Activated naive CD4-positive, alpha-beta T cell treated with anti-CD3 and anti-CD28 coated beads, Interleukin-2, amount 10 ng/mL, durations not matched to agents 7 days and 5 days (primary cell): Measurements from ENCODE around the gene JADE3.
A peak's percentile ranks its signal among the peaks of the same experiment; 100 is the strongest.

Experiments
- CTCF ChIA-PET: fragments of 350-600 bp; sonication (Branson Sonifier 250); formaldehyde crosslinking; loops from one replicate; lab custom pipeline; 2021; ENCODE audit warnings: antibody characterized with exemption; lab: Charles Lee
- DNase-seq: peaks from one replicate; pipeline ENCODE4 v3.0.0-alpha.2; 2020
- H3K27ac Mint-ChIP-seq: one replicate; pipeline ENCODE4 v1.8.0; 2021; ENCODE audit warnings: mild to moderate bottlenecking, moderate library complexity, mixed read lengths
- H3K27me3 Mint-ChIP-seq: one replicate; pipeline ENCODE4 v1.8.0; 2021; ENCODE audit warnings: mild to moderate bottlenecking, mixed read lengths
- H3K36me3 Mint-ChIP-seq: one replicate; pipeline ENCODE4 v1.8.0; 2021; ENCODE audit warnings: mixed read lengths
- H3K4me1 Mint-ChIP-seq: one replicate; pipeline ENCODE4 v1.8.0; 2021; ENCODE audit warnings: mixed read lengths
- H3K4me3 Mint-ChIP-seq: one replicate; pipeline ENCODE4 v1.8.0; 2021; ENCODE audit warnings: mild to moderate bottlenecking, moderate library complexity, mixed read lengths
- H3K9me3 Mint-ChIP-seq: one replicate; pipeline ENCODE4 v1.8.0; 2021; ENCODE audit warnings: mixed read lengths

Gene JADE3

DNA sequence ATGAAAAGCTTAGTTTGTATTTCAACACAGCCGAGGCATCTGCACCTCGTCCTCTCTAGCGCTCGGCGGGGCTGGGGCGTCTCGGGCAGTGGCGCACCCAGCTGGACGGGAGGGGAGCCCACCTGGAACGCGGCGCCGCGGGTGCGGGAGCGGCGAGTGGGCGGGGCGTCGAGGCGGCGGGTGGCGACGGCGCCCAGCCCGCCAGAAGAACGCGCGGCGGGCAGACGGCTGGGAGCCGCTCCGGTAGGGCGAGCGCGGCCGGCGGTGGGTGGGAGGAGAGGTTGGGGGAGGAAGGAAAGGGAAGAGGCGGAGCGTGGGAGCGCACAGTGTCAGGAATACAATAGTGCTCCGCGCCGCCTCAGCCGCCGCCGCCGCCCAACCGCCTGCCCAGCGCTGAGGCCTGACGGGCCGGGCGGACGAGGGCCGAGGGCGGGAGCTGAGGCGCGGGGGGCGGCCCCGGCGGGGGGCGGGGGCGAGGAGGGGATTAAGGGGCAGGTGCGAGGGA, at the start of gene JADE3:
JADE3 (plus strand) TSS at position 324 of the 505 bp plus-strand sequence. CDS start 72,474 bp downstream, outside the sequence.
- CTCF ChIA-PET, result interaction anchor here (0.7 to 1.1 kb wide), 2 partner anchors 75 to 333 kb away, joined by 3 to 4 read pairs; partner anchors contain the start of gene RP2
- DNase-seq, result peak; percentile 50
- H3K27me3 Mint-ChIP-seq, result peaks cover 58% of the 10 kb centered on the region
- H3K36me3 Mint-ChIP-seq, result no peaks in the 10 kb centered on the region
- peaks cover 6% of the 10 kb centered on the region for H3K4me1 Mint-ChIP-seq
- H3K9me3 Mint-ChIP-seq, result no peaks in the 10 kb centered on the region
- H3K27ac Mint-ChIP-seq, result no peak within 1 kb of the TSS
- peak within 1 kb of the TSS; percentile 68 for H3K4me3 Mint-ChIP-seq

DNA sequence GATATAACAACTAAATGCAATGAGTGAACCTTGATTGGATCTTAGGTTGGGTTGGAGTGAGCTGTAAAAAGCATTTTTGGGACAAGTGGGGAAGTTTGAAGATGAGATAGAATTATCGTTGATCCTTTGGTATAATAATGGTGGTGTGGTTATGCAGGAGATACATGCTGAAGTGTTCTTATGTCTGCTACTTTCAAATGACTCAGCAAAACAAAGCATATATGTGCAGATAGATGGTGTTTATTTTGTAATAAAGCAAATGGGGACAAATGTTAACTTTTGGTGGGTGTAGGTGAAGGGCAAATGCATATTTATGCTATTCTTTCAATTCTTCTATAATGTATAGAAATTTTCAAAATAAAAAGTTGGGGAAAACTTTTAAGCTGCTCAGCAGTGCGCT, 49.1 kb upstream of the JADE3 start:
- DNase-seq, result no peak
- no peaks in the 10 kb centered on the region for H3K4me1 Mint-ChIP-seq
- CTCF ChIA-PET, result no interaction called here
- no peaks in the 10 kb centered on the region for H3K27me3 Mint-ChIP-seq
- H3K9me3 Mint-ChIP-seq, result no peaks in the 10 kb centered on the region
- H3K27ac Mint-ChIP-seq, result no peak overlapping the region
- no peak overlapping the region for H3K4me3 Mint-ChIP-seq
- peaks cover 27% of the 10 kb centered on the region for H3K36me3 Mint-ChIP-seq

DNA sequence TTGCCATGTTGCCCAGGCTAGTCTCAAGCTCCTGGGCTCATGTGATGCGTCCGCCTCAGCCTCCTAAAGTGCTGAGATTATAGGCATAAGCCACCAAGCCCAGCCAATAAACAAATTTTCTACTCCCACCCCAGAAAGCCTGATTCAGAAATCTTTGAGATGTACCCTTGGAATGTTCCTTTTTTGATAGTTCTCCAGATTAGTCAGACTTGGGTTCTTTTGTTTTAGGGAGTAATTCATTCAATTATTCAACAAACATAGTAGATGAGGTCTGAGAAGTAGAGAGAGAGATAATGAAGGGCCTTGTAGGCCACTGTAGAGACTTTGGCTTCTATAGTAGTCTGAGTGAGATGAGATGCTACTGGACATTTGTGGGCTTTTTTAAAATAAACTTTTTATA, 47.6 kb upstream of the JADE3 start:
- Mint-ChIP-seq H3K9me3 (no peaks in the 10 kb centered on the region), H3K4me1 (no peaks in the 10 kb centered on the region), H3K27me3 (no peaks in the 10 kb centered on the region), H3K4me3 (no peak overlapping the region), H3K27ac (no peak overlapping the region), H3K36me3 (peaks cover 27% of the 10 kb centered on the region)
- CTCF ChIA-PET, result no interaction called here
- DNase-seq, result no peak

DNA sequence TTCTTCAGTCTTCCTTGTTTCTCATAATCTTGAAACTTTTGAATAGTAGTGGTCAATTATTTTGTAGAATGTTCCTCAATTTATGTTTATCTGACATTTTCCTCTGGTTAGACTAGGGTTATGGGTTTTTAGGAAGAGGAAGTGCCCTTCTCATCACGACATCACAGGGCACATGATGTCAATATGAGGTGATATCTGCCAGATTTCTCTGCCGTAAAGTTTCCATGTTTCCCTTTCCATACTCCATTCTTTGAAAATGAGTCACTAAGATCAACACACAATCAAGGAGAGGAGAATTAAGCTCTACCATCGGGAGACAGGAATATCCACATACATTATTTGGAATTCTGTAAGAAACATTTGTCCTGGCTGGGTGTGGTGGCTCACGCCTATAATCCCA, 46.9 kb upstream of the JADE3 start:
- Mint-ChIP-seq H3K4me1 (no peaks in the 10 kb centered on the region), H3K27ac (no peak overlapping the region), H3K27me3 (no peaks in the 10 kb centered on the region), H3K36me3 (peaks cover 27% of the 10 kb centered on the region), H3K4me3 (no peak overlapping the region), H3K9me3 (no peaks in the 10 kb centered on the region)
- CTCF ChIA-PET, result no interaction called here
- no peak for DNase-seq

DNA sequence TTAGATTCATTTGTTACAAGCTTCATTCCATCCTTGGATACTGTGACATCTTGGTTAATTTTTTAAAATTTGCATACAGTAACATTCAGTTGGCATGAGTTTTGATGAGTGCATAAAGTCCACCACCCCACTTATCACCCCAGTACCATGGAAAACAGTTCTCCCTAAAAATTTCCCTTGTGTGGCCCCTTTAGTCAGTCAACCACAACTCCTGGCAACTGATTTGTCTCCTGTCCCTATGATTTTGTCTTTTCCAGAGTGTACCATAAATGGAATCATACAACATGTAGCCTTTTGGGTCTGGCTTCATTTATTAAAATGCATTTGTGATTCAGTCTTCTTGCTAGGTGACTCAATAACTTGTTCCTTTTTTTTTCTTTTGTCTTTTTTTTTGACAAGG, 45.5 kb upstream of the JADE3 start:
- CTCF ChIA-PET, result no interaction called here
- DNase-seq, result no peak
- H3K27ac Mint-ChIP-seq, result no peak overlapping the region
- no peaks in the 10 kb centered on the region for H3K27me3 Mint-ChIP-seq
- H3K9me3 Mint-ChIP-seq, result no peaks in the 10 kb centered on the region
- H3K4me3 Mint-ChIP-seq, result no peak overlapping the region
- peaks cover 25% of the 10 kb centered on the region for H3K36me3 Mint-ChIP-seq
- H3K4me1 Mint-ChIP-seq, result no peaks in the 10 kb centered on the region

- CTCF ChIA-PET, result no interaction called here
- no peak overlapping the region for H3K4me3 Mint-ChIP-seq
- H3K4me1 Mint-ChIP-seq, result peaks cover 8% of the 10 kb centered on the region
- no peak for DNase-seq
- no peak overlapping the region for H3K27ac Mint-ChIP-seq
- H3K36me3 Mint-ChIP-seq, result peaks cover 6% of the 10 kb centered on the region
- H3K9me3 Mint-ChIP-seq, result no peaks in the 10 kb centered on the region
- H3K27me3 Mint-ChIP-seq, result no peaks in the 10 kb centered on the region
Observed at GRCh38 chrX:46873746-46874145, 38.5 kb upstream of the JADE3 start.

GRCh38 chrX:46876901-46877300, 35.3 kb upstream of the JADE3 start:
- peaks cover 4% of the 10 kb centered on the region for H3K36me3 Mint-ChIP-seq
- no peaks in the 10 kb centered on the region for H3K27me3 Mint-ChIP-seq
- peaks cover 8% of the 10 kb centered on the region for H3K4me1 Mint-ChIP-seq
- CTCF ChIA-PET, result no interaction called here
- no peak overlapping the region for H3K4me3 Mint-ChIP-seq
- no peak overlapping the region for H3K27ac Mint-ChIP-seq
- H3K9me3 Mint-ChIP-seq, result no peaks in the 10 kb centered on the region
- DNase-seq, result no peak

- CTCF ChIA-PET, result no interaction called here
- Mint-ChIP-seq H3K27me3 (no peaks in the 10 kb centered on the region), H3K9me3 (no peaks in the 10 kb centered on the region), H3K27ac (no peak overlapping the region), H3K4me1 (no peaks in the 10 kb centered on the region), H3K36me3 (peaks cover 4% of the 10 kb centered on the region), H3K4me3 (no peak overlapping the region)
- DNase-seq, result no peak
Observed at GRCh38 chrX:46882266-46882665, 30.0 kb upstream of the JADE3 start.

DNA sequence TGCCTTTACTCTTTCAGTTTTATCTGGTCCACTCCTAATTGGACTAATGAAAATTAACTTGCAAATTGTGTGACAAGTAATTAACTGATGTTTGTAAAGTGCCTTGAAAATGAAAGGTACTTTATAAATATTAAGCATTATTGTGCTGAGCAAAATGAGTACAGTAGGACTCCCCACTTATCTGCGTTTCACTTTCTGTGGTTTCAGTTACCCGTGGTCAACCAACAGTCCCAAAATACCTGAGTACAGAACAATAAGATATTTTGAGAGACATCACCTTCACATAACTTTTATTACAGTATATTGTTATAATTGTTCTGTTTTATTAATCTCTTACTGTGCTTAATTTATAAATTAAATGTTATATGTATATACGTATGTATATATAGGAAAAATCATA, 27.4 kb upstream of the JADE3 start:
- CTCF ChIA-PET, result no interaction called here
- Mint-ChIP-seq H3K27me3 (no peaks in the 10 kb centered on the region), H3K36me3 (peaks cover 4% of the 10 kb centered on the region), H3K9me3 (no peaks in the 10 kb centered on the region), H3K4me3 (no peak overlapping the region), H3K4me1 (no peaks in the 10 kb centered on the region), H3K27ac (no peak overlapping the region)
- DNase-seq, result no peak

DNA sequence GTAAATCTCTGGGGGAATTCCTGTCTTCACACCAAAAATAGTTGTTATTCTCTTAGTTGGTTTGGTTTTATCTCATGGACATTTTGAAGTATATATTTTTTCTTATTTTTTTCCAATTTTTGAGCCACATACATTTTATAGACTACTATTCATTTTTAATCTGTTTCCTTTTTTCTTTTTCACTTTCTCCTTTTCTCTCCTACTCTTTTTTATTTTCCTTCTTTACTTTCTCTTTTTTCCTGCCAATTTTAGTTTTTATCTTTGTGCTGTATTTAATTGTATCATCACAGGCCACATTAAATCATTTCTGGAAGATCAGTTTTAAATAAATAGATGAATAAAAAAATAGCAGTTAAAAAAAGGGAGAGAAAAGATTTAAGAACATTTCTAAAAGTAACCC, 14.0 kb upstream of the JADE3 start:
- H3K4me3 Mint-ChIP-seq, result no peak overlapping the region
- H3K27ac Mint-ChIP-seq, result no peak overlapping the region
- H3K4me1 Mint-ChIP-seq, result no peaks in the 10 kb centered on the region
- CTCF ChIA-PET, result interaction anchor here (0.7 kb wide), 1 partner anchor 133 kb away, joined by 3 read pairs; no protein-coding TSS in a partner anchor
- H3K9me3 Mint-ChIP-seq, result no peaks in the 10 kb centered on the region
- no peaks in the 10 kb centered on the region for H3K36me3 Mint-ChIP-seq
- no peak for DNase-seq
- H3K27me3 Mint-ChIP-seq, result peaks cover 14% of the 10 kb centered on the region

DNA sequence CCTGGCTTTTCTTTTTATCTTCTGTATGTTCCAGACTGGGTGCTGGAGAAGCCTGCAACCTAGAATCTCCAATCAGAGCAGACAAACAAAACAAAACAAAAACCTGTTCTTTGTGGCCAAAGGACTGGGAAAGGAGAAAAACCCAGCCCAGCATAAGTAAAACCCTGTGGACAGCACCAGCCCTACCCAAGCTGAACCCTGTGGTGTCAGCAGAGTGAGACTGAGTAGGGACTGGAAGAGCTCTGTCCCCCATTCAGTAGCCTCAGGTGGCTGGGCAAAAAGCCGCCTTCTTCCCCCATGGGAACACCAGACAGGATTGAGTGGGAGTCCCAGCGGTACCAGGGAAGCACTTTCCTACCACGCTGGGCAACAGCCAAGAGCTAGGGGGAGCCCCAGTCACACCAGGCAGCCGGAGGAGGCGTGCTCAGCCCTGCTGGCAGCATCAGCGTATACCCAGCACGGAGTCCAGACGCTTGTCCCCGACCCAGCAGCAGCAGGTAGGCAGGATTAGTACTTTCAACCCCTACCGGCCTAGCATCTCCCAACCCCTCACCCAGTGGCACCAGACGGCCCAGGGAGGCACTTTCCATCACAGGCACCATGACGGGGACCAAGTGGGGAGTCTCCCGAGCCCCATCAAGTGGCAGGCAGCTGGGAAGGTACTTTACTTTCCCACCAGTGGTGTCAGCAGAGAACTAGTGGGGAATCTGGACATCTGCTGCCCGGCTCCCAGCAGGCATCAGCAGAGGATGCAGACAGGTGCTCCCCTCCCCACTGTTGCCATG, 8.6 kb upstream of the JADE3 start:
- Mint-ChIP-seq H3K9me3 (no peaks in the 10 kb centered on the region), H3K4me1 (no peaks in the 10 kb centered on the region), H3K27ac (no peak overlapping the region), H3K27me3 (peaks cover 18% of the 10 kb centered on the region), H3K4me3 (no peak overlapping the region), H3K36me3 (no peaks in the 10 kb centered on the region)
- peak; percentile 62 for DNase-seq
- CTCF ChIA-PET, result interaction anchor here (0.6 to 2.3 kb wide), 6 partner anchors 53 to 190 kb away, joined by 3 to 12 read pairs (median 4); no protein-coding TSS in a partner anchor

GRCh38 chrX:46904626-46905025, 7.6 kb upstream of the JADE3 start:
- no peaks in the 10 kb centered on the region for H3K9me3 Mint-ChIP-seq
- peaks cover 18% of the 10 kb centered on the region for H3K27me3 Mint-ChIP-seq
- no peaks in the 10 kb centered on the region for H3K36me3 Mint-ChIP-seq
- no peak overlapping the region for H3K27ac Mint-ChIP-seq
- DNase-seq, result no peak
- no peaks in the 10 kb centered on the region for H3K4me1 Mint-ChIP-seq
- CTCF ChIA-PET, result interaction anchor here (0.7 to 2.3 kb wide), 3 partner anchors 73 to 189 kb away, joined by 3 to 12 read pairs (median 10); no protein-coding TSS in a partner anchor
- H3K4me3 Mint-ChIP-seq, result no peak overlapping the region

GRCh38 chrX:46910415-46910814, 1.8 kb upstream of the JADE3 start:
- CTCF ChIA-PET, result no interaction called here
- H3K4me1 Mint-ChIP-seq, result peaks cover 6% of the 10 kb centered on the region
- peaks cover 51% of the 10 kb centered on the region for H3K27me3 Mint-ChIP-seq
- H3K9me3 Mint-ChIP-seq, result no peaks in the 10 kb centered on the region
- H3K36me3 Mint-ChIP-seq, result no peaks in the 10 kb centered on the region
- DNase-seq, result no peak
- H3K4me3 Mint-ChIP-seq, result no peak overlapping the region
- H3K27ac Mint-ChIP-seq, result no peak overlapping the region

GRCh38 chrX:46912603-46913491, 626 bp downstream of the JADE3 start:
- CTCF ChIA-PET, result no interaction called here
- Mint-ChIP-seq H3K27ac (no peak overlapping the region), H3K4me3 (peak overlapping the region; percentile 64), H3K27me3 (peaks cover 58% of the 10 kb centered on the region), H3K9me3 (no peaks in the 10 kb centered on the region), H3K4me1 (peaks cover 6% of the 10 kb centered on the region), H3K36me3 (no peaks in the 10 kb centered on the region)
- DNase-seq, result peak; percentile 41
